Measurements from ENCODE around the gene PRKRA. TPM values are rescaled to one million over a fixed set of nuclear protein-coding genes. Genes with fewer than 3 reads are reported as not detected.
A peak's percentile ranks its signal among the peaks of the same experiment; 100 is the strongest.

The PRKRA gene
- total and polyA plus RNA-seq, 9 of the 15 experiments (the other 6 are each of a cell fraction or from before 2014, with no cell fraction given): 14.1 to 78.1 (median 52.3) TPM

- no peaks in the 10 kb centered on the region for H3K27me3 ChIP-seq (ENCODE audit: control insufficient read depth in 2 of 2, insufficient read depth in 2 of 2, low read length in 2 of 2)
- ATAC-seq (no peak), DNase-seq (ENCODE audit: extremely low read depth in 1 of 4, low spot score in 3 of 4) (peak; percentile 36 to 53 (median 44)), FAIRE-seq (no peak)
- H4K20me1 ChIP-seq (replicated peaks; ENCODE audit: control insufficient read depth, insufficient read depth, low read length): no peaks in the 10 kb centered on the region
- peaks cover 37% of the 10 kb centered on the region for H3K79me2 ChIP-seq (ENCODE audit: control insufficient read depth, insufficient read depth, low read length)
- H3K9me3 ChIP-seq (replicated peaks; ENCODE audit: control insufficient read depth, insufficient read depth, low read depth, low read length): no peaks in the 10 kb centered on the region
- H3K4me3 ChIP-seq: peak overlapping the region; percentile 57
- H3K36me3 ChIP-seq (ENCODE audit: control insufficient read depth, insufficient read depth, low read length): no peaks in the 10 kb centered on the region
- H3K4me1 ChIP-seq (replicated peaks in 1 of 2; ENCODE audit: control insufficient read depth in 2 of 2, insufficient read depth in 2 of 2, low read length in 2 of 2): peaks cover 19 to 29% of the 10 kb centered on the region in 2 experiments
- H3K27ac ChIP-seq (ENCODE audit: extremely low read depth, low read depth, low read length): peak overlapping the region; percentile 72
- H3K9ac ChIP-seq (ENCODE audit: insufficient read depth in 1 of 2, low read depth in 2 of 2, low read length in 2 of 2): peak overlapping the region; percentile 75 to 91
- peak overlapping the region; percentile 95 for H3K4me2 ChIP-seq (ENCODE audit: insufficient read depth, low read length)
- POLR2A ChIA-PET: interaction anchor here (0.7 kb wide), 1 partner anchor 22 kb away, joined by 3 read pairs; no protein-coding TSS in a partner anchor
- TSS peak; percentile 82 for BruUV-seq (replicated peaks)
- H3K9me1 ChIP-seq (ENCODE audit: control insufficient read depth, insufficient read depth, low read length): no peaks in the 10 kb centered on the region
- in situ Hi-C loops (cut with MboI) (no loop called here), intact Hi-C loops (cut with micrococcal nuclease) (loop anchor here (2.0 to 10.0 kb wide), 6 partner anchors 63 to 1527 kb away; partner anchors contain the start of genes CWC22 and RBM45)
- CTCF ChIA-PET (ENCODE audit: low intra/inter-chr PET ratio): interaction anchor here (0.9 kb wide), 1 partner anchor 45 kb away, joined by 5 read pairs; no protein-coding TSS in a partner anchor
- H2AFZ ChIP-seq (ENCODE audit: low read depth, low read length): peak overlapping the region; percentile 98
- WGBS (ENCODE audit: insufficient coverage, low coverage, missing lambda C conversion rate): under 1% methylated on average over 10 of the region's 10 CpGs
- TF ChIP-seq CREM (IDR thresholded peaks at IDR 0.05; ENCODE audit: low read depth) (no peak), NCOA2 (IDR thresholded peaks at IDR 0.05; ENCODE audit: partially characterized antibody in 2 of 2) (no peak), FOXO4 (CRISPR knock-in tag; IDR thresholded peaks at IDR 0.05) (no peak), TGIF2 (CRISPR knock-in tag; IDR thresholded peaks at IDR 0.05) (no peak; the same call in 1 of the 2 replicates), MECOM (CRISPR knock-in tag; IDR thresholded peaks at IDR 0.05) (no peak), RFX5 (IDR thresholded peaks at IDR 0.05; ENCODE audit: low read depth, low read length) (no peak), MCM7 (IDR thresholded peaks at IDR 0.05) (no peak), HMG20A (CRISPR knock-in tag; conservative IDR thresholded peaks at IDR 0.05) (no peak), PRMT5 (CRISPR knock-in tag; IDR thresholded peaks at IDR 0.05) (no peak), FOXK2 (conservative IDR thresholded peaks at IDR 0.05 in 1 of 2, IDR thresholded peaks at IDR 0.05 in 1 of 2; ENCODE audit: low read depth in 2 of 2) (no peak), CBX5 (IDR thresholded peaks at IDR 0.05; ENCODE audit: borderline replicate concordance, low read depth) (no peak), SMARCC2 (IDR thresholded peaks at IDR 0.05; ENCODE audit: low read depth) (0 out of 2 replicates have a peak, but pooled peaks have one; percentile 19), RHOXF2B (CRISPR knock-in tag; conservative IDR thresholded peaks at IDR 0.05) (no peak), ZNF707 (CRISPR knock-in tag; conservative IDR thresholded peaks at IDR 0.05) (no peak)
- TF ChIP-seq, protein P1, sequence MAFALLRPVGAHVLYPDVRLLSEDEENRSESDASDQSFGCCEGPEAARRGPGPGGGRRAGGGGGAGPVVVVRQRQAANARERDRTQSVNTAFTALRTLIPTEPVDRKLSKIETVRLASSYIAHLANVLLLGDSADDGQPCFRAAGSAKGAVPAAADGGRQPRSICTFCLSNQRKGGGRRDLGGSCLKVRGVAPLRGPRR (CRISPR knock-in tag; IDR thresholded peaks at IDR 0.05): no peak
- TF ChIP-seq, protein P2, sequence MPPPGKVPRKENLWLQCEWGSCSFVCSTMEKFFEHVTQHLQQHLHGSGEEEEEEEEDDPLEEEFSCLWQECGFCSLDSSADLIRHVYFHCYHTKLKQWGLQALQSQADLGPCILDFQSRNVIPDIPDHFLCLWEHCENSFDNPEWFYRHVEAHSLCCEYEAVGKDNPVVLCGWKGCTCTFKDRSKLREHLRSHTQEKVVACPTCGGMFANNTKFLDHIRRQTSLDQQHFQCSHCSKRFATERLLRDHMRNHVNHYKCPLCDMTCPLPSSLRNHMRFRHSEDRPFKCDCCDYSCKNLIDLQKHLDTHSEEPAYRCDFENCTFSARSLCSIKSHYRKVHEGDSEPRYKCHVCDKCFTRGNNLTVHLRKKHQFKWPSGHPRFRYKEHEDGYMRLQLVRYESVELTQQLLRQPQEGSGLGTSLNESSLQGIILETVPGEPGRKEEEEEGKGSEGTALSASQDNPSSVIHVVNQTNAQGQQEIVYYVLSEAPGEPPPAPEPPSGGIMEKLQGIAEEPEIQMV (tag; conservative IDR thresholded peaks at IDR 0.05; ENCODE audit: low read depth): no peak
- TF ChIP-seq, protein P3, sequence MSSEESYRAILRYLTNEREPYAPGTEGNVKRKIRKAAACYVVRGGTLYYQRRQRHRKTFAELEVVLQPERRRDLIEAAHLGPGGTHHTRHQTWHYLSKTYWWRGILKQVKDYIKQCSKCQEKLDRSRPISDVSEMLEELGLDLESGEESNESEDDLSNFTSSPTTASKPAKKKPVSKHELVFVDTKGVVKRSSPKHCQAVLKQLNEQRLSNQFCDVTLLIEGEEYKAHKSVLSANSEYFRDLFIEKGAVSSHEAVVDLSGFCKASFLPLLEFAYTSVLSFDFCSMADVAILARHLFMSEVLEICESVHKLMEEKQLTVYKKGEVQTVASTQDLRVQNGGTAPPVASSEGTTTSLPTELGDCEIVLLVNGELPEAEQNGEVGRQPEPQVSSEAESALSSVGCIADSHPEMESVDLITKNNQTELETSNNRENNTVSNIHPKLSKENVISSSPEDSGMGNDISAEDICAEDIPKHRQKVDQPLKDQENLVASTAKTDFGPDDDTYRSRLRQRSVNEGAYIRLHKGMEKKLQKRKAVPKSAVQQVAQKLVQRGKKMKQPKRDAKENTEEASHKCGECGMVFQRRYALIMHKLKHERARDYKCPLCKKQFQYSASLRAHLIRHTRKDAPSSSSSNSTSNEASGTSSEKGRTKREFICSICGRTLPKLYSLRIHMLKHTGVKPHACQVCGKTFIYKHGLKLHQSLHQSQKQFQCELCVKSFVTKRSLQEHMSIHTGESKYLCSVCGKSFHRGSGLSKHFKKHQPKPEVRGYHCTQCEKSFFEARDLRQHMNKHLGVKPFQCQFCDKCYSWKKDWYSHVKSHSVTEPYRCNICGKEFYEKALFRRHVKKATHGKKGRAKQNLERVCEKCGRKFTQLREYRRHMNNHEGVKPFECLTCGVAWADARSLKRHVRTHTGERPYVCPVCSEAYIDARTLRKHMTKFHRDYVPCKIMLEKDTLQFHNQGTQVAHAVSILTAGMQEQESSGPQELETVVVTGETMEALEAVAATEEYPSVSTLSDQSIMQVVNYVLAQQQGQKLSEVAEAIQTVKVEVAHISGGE (CRISPR knock-in tag; IDR thresholded peaks at IDR 0.05): 0 out of 6 replicates have a peak, but pooled peaks of 1 of the 3 experiments have one; percentile 20
Measured at GRCh38 chr2:178478130-178478438, 27.1 kb upstream of the PRKRA start.

Measured in K562 (cell line).